B cell (primary cell): ENCODE measurements around the gene TMEM256. TPM values are rescaled to one million over a fixed set of nuclear protein-coding genes. Genes with fewer than 3 reads are reported as not detected.

ENCODE experiments used
- ATAC-seq: fragments of 200-7000 bp; cut with Tn5 transposase; one replicate; pipeline ENCODE4 v1.10.0; 2021; ENCODE audit warnings: low read depth, mild to moderate bottlenecking, moderate number of reproducible peaks, moderate library complexity
- CTCF ChIA-PET: fragments of 350-600 bp; sonication (Branson Sonifier 250); formaldehyde crosslinking; loops from one replicate; lab custom pipeline; 2021; ENCODE audit warnings: antibody characterized with exemption, inconsistent platforms; lab: Charles Lee
- POLR2A ChIA-PET: fragments of 350-600 bp; sonication (Branson Sonifier 250); formaldehyde crosslinking; loops from one replicate; lab custom pipeline; 2021; ENCODE audit warnings: antibody characterized with exemption; lab: Charles Lee
- DNase-seq: peaks from one replicate; pipeline ENCODE4 v3.0.0; 2013
- H2AFZ ChIP-seq: 2 replicates; pipeline ENCODE4 v1.6.1; 2012; ENCODE audit warnings: mild to moderate bottlenecking, low read depth, low read length; ENCODE audit not compliant: insufficient read depth, poor library complexity, severe bottlenecking
- H3K27ac ChIP-seq, 2 donors: 1 replicate in 1 of 2; 2 replicates in 1 of 2; pipeline ENCODE4 v1.5.1; 2012 to 2013; ENCODE audit warnings: low read length in 2 of 2, mild to moderate bottlenecking in 2 of 2, moderate library complexity in 1 of 2
- H3K27me3 ChIP-seq, 4 experiments: fragments of 200-600 bp in 1 of 4; sonication (generic) in 1 of 4; replicated peaks in 1 of 4; 1 replicate in 2 of 4; 2 replicates in 2 of 4; pipeline versions ENCODE4 v1.6.1 to v1.7.0; 2013 to 2016; ENCODE audit warnings: low read length in 3 of 4, mild to moderate bottlenecking in 2 of 4, mixed read lengths in 1 of 4, moderate library complexity in 1 of 4; ENCODE audit not compliant: insufficient read depth in 4 of 4, control insufficient read depth in 3 of 4; ENCODE audit errors: control extremely low read depth in 1 of 4
- H3K36me3 ChIP-seq, 2 experiments: replicated peaks in 1 of 2; 1 replicate in 1 of 2; 2 replicates in 1 of 2; pipeline versions ENCODE4 v1.6.1 to v1.7.1; 2013; ENCODE audit warnings: low read length in 1 of 2; ENCODE audit not compliant: insufficient read depth in 2 of 2, control insufficient read depth in 1 of 2; ENCODE audit errors: control extremely low read depth in 1 of 2, extremely low read depth in 1 of 2
- H3K4me1 ChIP-seq, 2 donors: fragments of 200-600 bp in 1 of 2; sonication (generic) in 1 of 2; 1 replicate in 1 of 2; 2 replicates in 1 of 2; pipeline versions ENCODE4 v1.5.1 to v1.6.1; 2013 to 2017; ENCODE audit warnings: low read length in 2 of 2; ENCODE audit not compliant: control insufficient read depth in 2 of 2, insufficient read depth in 2 of 2
- H3K4me2 ChIP-seq: replicated peaks from 2 replicates; pipeline ENCODE3; 2012; ENCODE audit warnings: mild to moderate bottlenecking, low read depth, low read length; ENCODE audit not compliant: poor library complexity, severe bottlenecking
- H3K4me3 ChIP-seq, 5 experiments: fragments of 200-600 bp in 1 of 5; sonication (generic) in 1 of 5; 1 replicate in 3 of 5; 2 replicates in 2 of 5; pipeline versions ENCODE4 v1.5.1 to v1.7.0; 2011 to 2016; ENCODE audit warnings: low read length in 4 of 5, mild to moderate bottlenecking in 4 of 5, low read depth in 2 of 5, control low read depth in 1 of 5, moderate library complexity in 1 of 5; ENCODE audit not compliant: insufficient read depth in 1 of 5; ENCODE audit errors: control extremely low read depth in 1 of 5, extremely low read depth in 1 of 5
- H3K79me2 ChIP-seq: fragments of 200-600 bp; sonication (generic); one replicate; pipeline ENCODE4 v1.6.0; 2016; ENCODE audit warnings: low read length; ENCODE audit not compliant: control insufficient read depth, insufficient read depth
- H3K9ac ChIP-seq: fragments of 200-600 bp; sonication (generic); 2 replicates; pipeline ENCODE4 v1.6.1; 2017; ENCODE audit warnings: mild to moderate bottlenecking, low read length, moderate library complexity
- H3K9me3 ChIP-seq, 3 donors: one replicate each; pipeline versions ENCODE4 v1.6.1 to v1.7.1; 2013; ENCODE audit warnings: low read length in 2 of 3; ENCODE audit not compliant: control insufficient read depth in 2 of 3, insufficient read depth in 1 of 3; ENCODE audit errors: control extremely low read depth in 1 of 3
- H4K20me1 ChIP-seq: 2 replicates; pipeline ENCODE4 v1.6.0; 2012; ENCODE audit warnings: mild to moderate bottlenecking, low read length; ENCODE audit not compliant: insufficient read depth, control insufficient read depth, poor library complexity, severe bottlenecking
- H3K27ac Mint-ChIP-seq: one replicate; pipeline ENCODE4 v1.8.0; 2021; ENCODE audit warnings: mixed read lengths
- H3K27me3 Mint-ChIP-seq: one replicate; pipeline ENCODE4 v1.8.0; 2021; ENCODE audit warnings: mixed read lengths
- H3K4me1 Mint-ChIP-seq: one replicate; pipeline ENCODE4 v1.8.0; 2021; ENCODE audit warnings: mixed read lengths
- H3K4me3 Mint-ChIP-seq: one replicate; pipeline ENCODE4 v1.8.0; 2021; ENCODE audit warnings: mixed read lengths
- H3K9me3 Mint-ChIP-seq: one replicate; pipeline ENCODE4 v1.8.0; 2022; ENCODE audit warnings: mixed read lengths; ENCODE audit not compliant: insufficient read depth
- CTCF ChIP-seq: fragments of 200-600 bp; IDR thresholded peaks from one replicate; pipeline ENCODE4 v1.8.0; 2022; ENCODE audit warnings: antibody characterized with exemption, mild to moderate bottlenecking
- EZH2 ChIP-seq: IDR thresholded peaks from 2 replicates; pipeline ENCODE4 v1.6.1; 2012; ENCODE audit warnings: borderline replicate concordance, low read depth, mild to moderate bottlenecking, moderate library complexity, low read length; ENCODE audit not compliant: insufficient read depth, poor library complexity, severe bottlenecking
- WGBS: methylation state at CpG from one replicate; pipeline ENCODE4 v1.1.5; 2013; ENCODE audit warnings: missing lambda C conversion rate; ENCODE audit not compliant: insufficient coverage; 5-methylcytosine and 5-hydroxymethylcytosine counted together
- intact Hi-C: fragments of 100-400 bp; cut with micrococcal nuclease; formaldehyde crosslinking; loops from one replicate; pipeline ENCODE4 v1.10.0; 2022
- polyA plus RNA-seq: library from polyadenylated mRNA; depleted of rRNA; stranded (reverse); fragments of >200 nt; gene quantifications from 2 replicates; pipeline ENCODE4 v1.2.3, GENCODE V29; 2012
- total RNA-seq, 2 donors: library from RNA; stranded (reverse); fragments of 120-200 nt in 1 of 2; gene quantifications; 1 replicate in 1 of 2; 2 replicates in 1 of 2; pipeline versions ENCODE4 v1.2.3 to v1.2.4, GENCODE V29; 2013 to 2022

The TMEM256 gene
- total and polyA plus RNA-seq, 2 donors (not counting 1 experiment from before 2014, with no cell fraction given), result 65.4 to 67.8 TPM

GRCh38 chr17:7384489-7385081 is 19.3 kb downstream of the TMEM256 start:
- Histone ChIP-seq H3K79me2 (no peaks in the 10 kb centered on the region), H3K4me1 (peaks cover 19% of the 10 kb centered on the region in 2 donors), H3K4me3 (peak overlapping the region in 4 of 5 experiments; percentile 70 to 78 (median 76)), H3K9ac (peak overlapping the region; percentile 79), H4K20me1 (no peaks in the 10 kb centered on the region), H3K9me3 (peaks cover 0 to 19% (median 0%) of the 10 kb centered on the region in 3 donors), H3K27ac (peak overlapping the region; percentile 60 to 72), H2AFZ (peak overlapping the region; percentile 94), H3K36me3 (peaks cover 0 to 9% of the 10 kb centered on the region in 2 experiments), H3K4me2 (peak overlapping the region; percentile 88), H3K27me3 (peaks cover 0 to 39% (median 14%) of the 10 kb centered on the region in 4 experiments)
- Mint-ChIP-seq H3K27me3 (peaks cover 25% of the 10 kb centered on the region), H3K9me3 (no peaks in the 10 kb centered on the region), H3K27ac (peak overlapping the region; percentile 91), H3K4me1 (peaks cover 14% of the 10 kb centered on the region), H3K4me3 (peak overlapping the region; percentile 89)
- 51% methylated on average over 23 of the region's 23 CpGs for WGBS
- ChIA-PET CTCF (interaction anchor here (0.7 to 1.4 kb wide), 4 partner anchors 10 to 129 kb away, joined by 3 to 4 read pairs (median 3); no protein-coding TSS in a partner anchor), POLR2A (interaction anchor here (1.0 to 1.7 kb wide), 3 partner anchors 10 to 51 kb away, joined by 4 to 10 read pairs (median 5); partner anchors contain the start of genes PLSCR3 and TMEM256)
- TF ChIP-seq CTCF, result no peak
- no peak for TF ChIP-seq EZH2
- DNase-seq, result peak; percentile 30
- no peak for ATAC-seq
- intact Hi-C loops, result loop anchor here (1.0 kb wide), 2 partner anchors 10 to 20 kb away; partner anchors contain the start of genes PLSCR3 and TMEM256
